Pancreas (tissue), 10 donors: ENCODE data around the gene ANKS1B. TPM values are rescaled to one million over a fixed set of nuclear protein-coding genes. Genes with fewer than 3 reads are reported as not detected.

Experiments
- ATAC-seq, 4 donors: fragments of 200-7000 bp; cut with Tn5 transposase; one replicate each; pipeline versions ENCODE4 v1.8.0 to v1.9.1; 2020; ENCODE audit warnings: mild to moderate bottlenecking in 4 of 4, moderate library complexity in 4 of 4
- DNase-seq, 6 donors: peaks; one replicate each; pipeline ENCODE4 v3.0.0-alpha.2; 2020
- FAIRE-seq: peaks from 2 replicates; lab custom pipeline; 2012; peaks lifted over from hg19 to GRCh38; lab: Jason Lieb, UNC
- H3K27ac ChIP-seq, 4 donors: fragments of 200-600 bp; sonication (generic); 1 replicate in 3 of 4; 2 replicates in 1 of 4; pipeline versions ENCODE4 v1.5.0 to v1.8.0; 2020
- H3K27me3 ChIP-seq, 4 donors: fragments of 200-600 bp; one replicate each; pipeline ENCODE4 v1.8.0; 2021
- H3K36me3 ChIP-seq, 3 donors: fragments of 200-600 bp; sonication (generic) in 1 of 3; one replicate each; pipeline versions ENCODE4 v1.5.0 to v1.8.0; 2020 to 2021
- H3K4me1 ChIP-seq, 3 donors: fragments of 200-600 bp; one replicate each; pipeline ENCODE4 v1.8.0; 2021
- H3K4me3 ChIP-seq, 4 donors: fragments of 200-600 bp; sonication (generic) in 2 of 4; one replicate each; pipeline versions ENCODE4 v1.5.0 to v1.8.0; 2020 to 2021
- H3K9me3 ChIP-seq, 4 donors: fragments of 200-600 bp; one replicate each; pipeline ENCODE4 v1.8.0; 2021
- WGBS, 2 donors: extraction: QIAGEN DNeasy Blood & Tissue Kit; methylation state at CpG; one replicate each; pipeline ENCODE4 v1.1.7; 2013; 5-methylcytosine and 5-hydroxymethylcytosine counted together
- intact Hi-C, 3 donors: fragments of 100-400 bp; cut with DNase I; formaldehyde crosslinking; loops; one replicate each; pipeline versions ENCODE4 v1.11.1 to v1.14.2; 2022
- polyA plus RNA-seq, 2 donors: library from polyadenylated mRNA; stranded (reverse); fragments of 200-250 nt; gene quantifications; one replicate each; pipeline ENCODE4 v1.2.3, GENCODE V29; 2013
- total RNA-seq, 6 donors: library from RNA; stranded (reverse); fragmentation: NEBNext Ultra II Directional in 4 of 6; extraction: Animal tissue kit (Norgen Biotek cat#: 25700) in 4 of 6; gene quantifications; one replicate each; pipeline versions ENCODE4 v1.2.1 to v1.2.4, GENCODE V29; 2021 to 2023
- TF ChIP-seq, protein P1 (sequence below), 4 donors: fragments of 200-600 bp; sonication (generic) in 3 of 4; IDR thresholded peaks; one replicate each; pipeline versions ENCODE4 v1.5.0 to v1.8.0; 2021; ENCODE audit warnings: antibody characterized with exemption in 4 of 4
- donor health status: healthy with polysubstance abuse.
- donor health status: DM: no; HTN: no; CAD: no; lungs with moderate emphysema.
- donor health status: DM: no; HTN: no; CAD: no.
- donor health status: control.
- donor health status: control.
- donor health status: Bipolar disorder and iron deficiency.
- donor health status: DM: yes; HTN: yes; CAD: no.
- donor health status: DM: no; HTN: no; CAD: no.
- donor health status: DM: no; HTN: no; CAD: no.
- donor health status: DM: yes; HTN: yes; CAD: no.

Gene ANKS1B
- total and polyA plus RNA-seq, 8 donors: 0.49 to 3.2 (median 1.9) TPM

DNA sequence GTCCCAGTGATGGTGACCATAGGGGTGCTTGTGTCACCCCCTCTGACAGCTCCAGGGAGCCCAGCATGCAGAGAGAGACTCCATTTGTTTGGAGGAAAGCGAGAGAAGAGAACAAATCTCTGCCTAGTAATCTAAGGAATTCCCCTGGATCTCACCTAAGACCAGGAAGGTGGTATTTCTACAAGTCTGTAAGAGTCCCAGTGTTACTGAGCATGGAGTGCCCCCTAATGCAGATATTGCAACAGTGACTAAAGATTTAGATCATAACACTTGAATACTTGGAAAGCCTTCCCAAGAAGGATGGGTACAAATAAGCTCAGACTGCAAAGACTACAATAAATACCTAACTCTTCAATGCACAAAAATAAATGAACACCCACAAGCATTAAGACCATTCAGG, 697.6 kb downstream of the ANKS1B start:
- intact Hi-C loops: no loop called here
- H3K9me3 ChIP-seq: no peaks in the 10 kb centered on the region
- FAIRE-seq (no peak), ATAC-seq (no peak), DNase-seq (no peak)
- H3K27me3 ChIP-seq: no peaks in the 10 kb centered on the region
- WGBS, 2 donors: 53 to 77% methylated on average over 1 of the region's 1 CpG
- H3K27ac ChIP-seq: no peak overlapping the region
- H3K4me1 ChIP-seq: no peaks in the 10 kb centered on the region
- H3K4me3 ChIP-seq: no peak overlapping the region
- H3K36me3 ChIP-seq: no peaks in the 10 kb centered on the region
- TF ChIP-seq, protein P1, sequence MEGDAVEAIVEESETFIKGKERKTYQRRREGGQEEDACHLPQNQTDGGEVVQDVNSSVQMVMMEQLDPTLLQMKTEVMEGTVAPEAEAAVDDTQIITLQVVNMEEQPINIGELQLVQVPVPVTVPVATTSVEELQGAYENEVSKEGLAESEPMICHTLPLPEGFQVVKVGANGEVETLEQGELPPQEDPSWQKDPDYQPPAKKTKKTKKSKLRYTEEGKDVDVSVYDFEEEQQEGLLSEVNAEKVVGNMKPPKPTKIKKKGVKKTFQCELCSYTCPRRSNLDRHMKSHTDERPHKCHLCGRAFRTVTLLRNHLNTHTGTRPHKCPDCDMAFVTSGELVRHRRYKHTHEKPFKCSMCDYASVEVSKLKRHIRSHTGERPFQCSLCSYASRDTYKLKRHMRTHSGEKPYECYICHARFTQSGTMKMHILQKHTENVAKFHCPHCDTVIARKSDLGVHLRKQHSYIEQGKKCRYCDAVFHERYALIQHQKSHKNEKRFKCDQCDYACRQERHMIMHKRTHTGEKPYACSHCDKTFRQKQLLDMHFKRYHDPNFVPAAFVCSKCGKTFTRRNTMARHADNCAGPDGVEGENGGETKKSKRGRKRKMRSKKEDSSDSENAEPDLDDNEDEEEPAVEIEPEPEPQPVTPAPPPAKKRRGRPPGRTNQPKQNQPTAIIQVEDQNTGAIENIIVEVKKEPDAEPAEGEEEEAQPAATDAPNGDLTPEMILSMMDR (IDR thresholded peaks at IDR 0.05): no peak

DNA sequence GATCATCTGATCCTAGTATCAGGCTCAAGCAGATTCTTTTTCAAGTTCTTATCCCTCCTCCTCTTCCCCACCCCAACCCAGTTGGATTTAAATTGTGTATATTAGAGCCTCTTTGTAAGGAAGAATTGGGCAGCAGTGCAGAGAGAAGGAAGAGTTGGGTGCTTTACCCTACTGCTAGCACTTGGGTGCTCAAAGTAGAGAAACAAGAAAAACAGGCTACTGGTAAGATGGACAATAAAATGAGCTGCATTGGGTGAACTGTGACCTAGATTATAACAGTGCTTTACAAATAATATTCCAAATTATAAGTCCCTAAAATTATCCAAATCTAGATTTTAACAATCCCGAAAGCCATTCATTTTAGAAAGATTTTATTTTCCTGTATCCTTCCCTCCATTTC, 700.6 kb downstream of the ANKS1B start:
- FAIRE-seq (no peak), DNase-seq (no peak), ATAC-seq (no peak)
- H3K27ac ChIP-seq: no peak overlapping the region
- TF ChIP-seq, protein P1 (IDR thresholded peaks at IDR 0.05): no peak
- intact Hi-C loops: no loop called here
- H3K9me3 ChIP-seq: no peaks in the 10 kb centered on the region
- WGBS, 2 donors: 63 to 74% methylated on average over 1 of the region's 1 CpG
- no peaks in the 10 kb centered on the region for H3K4me1 ChIP-seq
- H3K36me3 ChIP-seq: no peaks in the 10 kb centered on the region
- H3K27me3 ChIP-seq: no peaks in the 10 kb centered on the region
- no peak overlapping the region for H3K4me3 ChIP-seq

GRCh38 chr12:99282624-99283023, 702.1 kb downstream of the ANKS1B start:
- H3K9me3 ChIP-seq: no peaks in the 10 kb centered on the region
- DNase-seq: no peak
- WGBS, 2 donors: 66 to 72% methylated on average over 5 of the region's 5 CpGs
- TF ChIP-seq, protein P1 (IDR thresholded peaks at IDR 0.05): no peak
- no peak overlapping the region for H3K4me3 ChIP-seq
- intact Hi-C loops: no loop called here
- no peak overlapping the region for H3K27ac ChIP-seq
- H3K36me3 ChIP-seq: no peaks in the 10 kb centered on the region
- ATAC-seq: no peak
- H3K27me3 ChIP-seq: no peaks in the 10 kb centered on the region
- no peaks in the 10 kb centered on the region for H3K4me1 ChIP-seq
- FAIRE-seq: no peak

DNA sequence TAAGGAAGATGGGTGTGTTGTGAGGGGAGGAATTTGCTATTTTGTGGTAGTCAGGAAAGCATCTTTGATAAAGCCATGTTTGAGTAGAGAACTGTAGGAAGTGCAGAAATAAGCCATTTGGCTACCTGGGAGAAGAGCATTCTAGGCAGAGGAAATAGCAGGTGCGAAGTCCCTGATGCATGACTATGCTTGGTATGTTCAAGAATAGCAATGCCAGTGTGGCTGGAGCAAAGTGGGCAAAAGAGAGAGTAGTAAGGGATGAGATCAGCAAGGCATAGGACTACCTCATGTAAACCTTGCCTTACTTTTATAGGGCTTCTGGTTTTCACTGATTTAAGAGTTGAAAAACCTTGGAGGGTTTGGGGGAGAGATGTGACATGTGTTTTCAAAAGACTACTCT, 702.6 kb downstream of the ANKS1B start:
- DNase-seq: no peak
- no peak for ATAC-seq
- H3K27ac ChIP-seq: no peak overlapping the region
- FAIRE-seq: no peak
- TF ChIP-seq, protein P1 (IDR thresholded peaks at IDR 0.05): no peak
- no peaks in the 10 kb centered on the region for H3K36me3 ChIP-seq
- no peaks in the 10 kb centered on the region for H3K27me3 ChIP-seq
- WGBS, 2 donors: 69 to 86% methylated on average over 1 of the region's 1 CpG
- no peaks in the 10 kb centered on the region for H3K4me1 ChIP-seq
- H3K9me3 ChIP-seq: no peaks in the 10 kb centered on the region
- intact Hi-C loops: no loop called here
- no peak overlapping the region for H3K4me3 ChIP-seq

GRCh38 chr12:99281277-99281676, 703.5 kb downstream of the ANKS1B start:
- no peak overlapping the region for H3K4me3 ChIP-seq
- no peak for FAIRE-seq
- TF ChIP-seq, protein P1 (IDR thresholded peaks at IDR 0.05): no peak
- WGBS, 2 donors: 51 to 66% methylated on average over 2 of the region's 2 CpGs
- H3K4me1 ChIP-seq: no peaks in the 10 kb centered on the region
- no peaks in the 10 kb centered on the region for H3K36me3 ChIP-seq
- no peak overlapping the region for H3K27ac ChIP-seq
- no peaks in the 10 kb centered on the region for H3K27me3 ChIP-seq
- ATAC-seq: no peak
- H3K9me3 ChIP-seq: no peaks in the 10 kb centered on the region
- intact Hi-C loops: no loop called here
- no peak for DNase-seq
